HG03565 (cell line): ENCODE measurements around the gene RAP1GAP2.

Source experiments
- ATAC-seq: cut with Tn5 transposase; IDR thresholded peaks from one replicate; pipeline ENCODE4 v1.9.1; 2021; ENCODE audit warnings: mild to moderate bottlenecking, moderate library complexity; ENCODE audit not compliant: unreplicated experiment

Gene RAP1GAP2

DNA sequence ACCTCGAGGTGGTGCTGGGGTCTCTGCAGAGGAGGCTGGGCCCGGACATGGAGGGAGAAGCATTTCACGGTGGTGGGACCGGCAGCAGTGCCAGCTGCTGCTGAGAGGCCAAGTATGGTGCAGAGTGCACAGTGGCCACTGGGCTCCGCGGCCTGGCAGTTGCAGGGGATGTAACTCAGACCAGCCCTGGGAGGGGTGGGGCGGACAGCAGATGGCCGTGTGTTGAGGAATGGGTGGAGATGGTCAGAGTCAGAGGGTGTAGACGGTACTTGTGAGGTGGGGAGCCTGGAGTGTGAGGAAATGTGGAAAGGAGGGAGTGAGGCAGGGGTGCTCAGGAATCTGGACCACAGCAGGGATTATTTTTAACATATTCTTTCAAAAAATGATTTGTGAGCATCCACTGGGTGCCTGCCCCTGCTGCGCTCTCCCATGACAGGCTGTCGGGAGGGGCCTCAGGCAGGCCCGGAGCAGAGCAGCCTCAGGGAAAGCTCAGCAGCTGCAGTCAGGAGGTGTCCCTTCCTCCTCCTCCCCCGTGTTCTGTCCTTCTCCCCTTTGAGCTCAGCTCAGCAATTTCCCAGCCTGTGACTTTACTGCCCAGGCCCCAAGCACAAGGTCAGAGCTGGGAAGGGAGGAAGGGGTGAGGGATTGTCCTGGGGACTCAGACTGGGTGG, 113.1 kb downstream of the RAP1GAP2 start:
- ATAC-seq = no peak

DNA sequence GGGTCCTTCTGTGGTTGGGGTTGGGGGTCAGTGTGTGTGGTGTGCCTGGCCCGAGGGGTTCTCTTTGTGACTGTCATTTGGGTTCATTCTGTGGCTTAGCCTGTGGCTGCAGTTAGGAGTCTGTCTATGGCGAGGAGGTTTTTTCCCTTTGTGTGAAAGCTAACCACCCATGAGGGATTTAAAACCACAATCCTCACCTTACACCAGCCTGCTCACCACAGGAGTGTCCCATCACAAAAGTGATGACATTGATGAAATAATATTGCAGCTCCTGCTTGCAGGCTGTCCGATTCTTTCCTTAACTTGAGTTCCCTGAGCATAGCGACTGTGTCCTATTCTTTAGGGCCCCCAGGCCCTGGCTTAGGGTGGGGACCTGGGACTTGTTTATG, 113.6 kb downstream of the RAP1GAP2 start:
- no peak for ATAC-seq

DNA sequence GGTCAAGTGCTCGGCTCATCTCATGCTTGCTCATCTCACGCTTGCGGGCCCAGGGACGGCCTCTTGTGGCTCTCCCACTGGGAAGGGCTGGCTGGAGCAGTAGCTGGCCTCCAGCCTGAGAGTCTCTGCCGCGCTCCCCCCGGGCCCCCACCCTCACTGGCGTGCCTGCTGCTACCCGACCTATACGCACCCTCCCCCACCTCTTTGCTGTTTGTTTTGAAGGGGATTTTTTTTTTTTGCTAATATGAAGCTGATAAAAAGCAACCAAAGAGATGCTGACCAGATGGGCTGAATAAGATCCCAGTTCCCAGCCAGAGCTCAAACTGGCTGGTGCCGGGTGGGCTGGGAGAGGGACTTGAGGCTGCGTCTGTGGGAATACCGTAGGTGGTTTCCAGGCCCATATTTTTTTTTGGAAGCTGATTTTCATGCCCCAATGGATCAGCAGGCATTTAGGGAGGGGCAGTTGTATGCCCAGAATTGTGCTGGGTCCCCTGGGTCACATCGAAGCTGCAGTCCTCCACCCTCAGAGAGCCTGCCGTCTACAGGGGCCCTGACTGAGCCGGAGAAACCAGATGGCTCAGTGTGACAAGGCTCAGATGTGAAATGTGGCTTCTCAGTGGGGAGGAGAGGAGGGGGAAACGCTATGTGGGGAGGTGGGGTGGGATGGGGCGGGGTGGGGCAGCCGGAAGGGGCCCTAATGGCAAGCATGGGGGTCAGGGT, 115.0 kb downstream of the RAP1GAP2 start:
- ATAC-seq = no peak

DNA sequence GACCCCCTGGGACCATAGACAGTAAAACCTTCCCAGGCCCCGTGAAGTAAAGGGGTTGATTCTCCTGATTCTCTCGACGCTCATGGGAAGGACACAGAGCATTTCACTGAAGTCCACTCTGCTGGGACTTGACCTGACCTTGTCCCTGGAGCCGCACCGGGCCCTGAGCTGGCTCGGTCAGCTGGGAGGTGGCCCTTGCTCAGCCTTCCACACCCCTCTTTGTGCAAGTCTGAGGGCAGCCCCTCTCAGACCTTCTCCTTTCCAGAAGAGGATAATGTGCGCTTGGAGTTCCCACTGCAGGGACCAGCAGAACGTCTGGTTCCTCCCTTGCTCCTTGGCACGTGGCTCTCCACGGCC, 115.5 kb downstream of the RAP1GAP2 start:
- no peak for ATAC-seq

DNA sequence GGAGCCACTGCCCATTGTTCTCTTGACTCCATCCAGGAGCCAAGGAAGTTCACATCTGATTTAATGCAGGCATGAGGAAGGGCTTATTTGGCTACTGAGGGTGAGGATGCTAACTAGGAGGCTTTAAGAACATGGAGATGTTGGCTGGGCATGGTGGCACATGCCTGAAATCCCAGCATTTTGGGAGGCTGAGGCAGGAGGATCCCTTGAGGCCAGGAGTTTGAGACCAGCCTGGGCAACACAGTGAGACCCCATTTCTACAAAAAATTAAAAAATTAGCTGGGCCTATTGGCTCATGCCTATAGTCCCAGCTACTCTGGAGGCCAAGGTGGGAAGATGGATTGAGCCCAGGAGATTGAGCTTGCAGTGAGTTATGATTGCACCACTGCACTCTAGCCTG, 116.5 kb downstream of the RAP1GAP2 start:
- no peak for ATAC-seq

DNA sequence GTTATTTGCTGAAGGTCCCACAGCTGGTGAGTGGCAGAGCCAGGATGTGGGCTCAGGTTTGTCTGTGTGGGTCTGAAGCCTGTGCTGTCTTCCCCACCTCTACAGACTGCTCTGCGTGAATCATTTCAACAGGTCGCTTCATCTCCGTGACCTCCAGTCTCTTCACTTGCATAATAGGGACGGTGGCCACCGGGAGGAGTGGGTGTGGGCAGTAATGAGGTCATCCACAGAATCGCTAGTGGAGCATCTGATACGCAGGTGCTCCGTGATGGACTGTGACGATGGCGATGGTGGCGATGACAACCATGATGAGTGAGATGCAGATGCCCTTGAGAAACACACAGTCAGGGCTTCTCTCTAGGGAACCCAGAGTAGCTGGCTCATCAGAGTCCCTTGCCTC, 120.2 kb downstream of the RAP1GAP2 start:
- no peak for ATAC-seq

DNA sequence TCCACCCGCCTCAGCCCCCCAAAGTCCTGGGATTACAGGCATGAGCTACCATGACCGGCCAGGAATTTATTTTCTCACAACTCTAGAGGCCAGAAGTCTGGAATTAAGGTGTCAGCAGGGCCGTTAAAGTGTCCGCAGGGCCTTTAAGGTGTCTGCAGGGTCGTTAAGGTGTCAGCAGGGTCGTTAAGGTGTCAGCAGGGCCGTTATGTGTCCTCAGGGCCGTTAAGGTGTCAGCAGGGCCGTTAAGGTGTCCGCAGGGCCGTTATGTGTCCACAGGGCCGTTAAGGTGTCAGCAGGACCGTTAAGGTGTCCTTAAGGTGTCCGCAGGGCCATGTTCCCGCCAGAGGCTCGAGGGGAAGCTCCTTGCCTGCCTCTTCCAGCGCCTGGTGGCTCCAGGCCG, 125.2 kb downstream of the RAP1GAP2 start:
- ATAC-seq = no peak

DNA sequence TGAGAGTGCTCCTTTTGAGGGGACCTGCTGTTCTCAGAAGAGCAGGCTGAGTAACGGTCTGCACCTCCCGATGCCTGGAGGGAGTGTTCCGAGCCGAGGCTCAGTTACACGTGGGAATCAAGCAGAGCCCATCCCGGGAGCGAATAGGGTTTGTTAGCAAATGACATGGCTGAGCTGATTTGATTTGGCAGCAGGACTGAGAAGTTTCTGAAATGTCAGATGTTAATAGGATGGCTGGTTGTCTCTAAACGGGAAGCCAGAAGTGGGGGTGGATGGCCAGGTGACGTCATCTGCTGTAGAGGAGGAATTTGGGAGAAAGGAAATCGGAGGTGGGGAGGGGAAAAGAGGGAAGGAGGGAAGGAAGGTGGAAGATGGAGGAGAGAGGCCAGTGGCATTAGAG, 128.0 kb downstream of the RAP1GAP2 start:
- no peak for ATAC-seq

DNA sequence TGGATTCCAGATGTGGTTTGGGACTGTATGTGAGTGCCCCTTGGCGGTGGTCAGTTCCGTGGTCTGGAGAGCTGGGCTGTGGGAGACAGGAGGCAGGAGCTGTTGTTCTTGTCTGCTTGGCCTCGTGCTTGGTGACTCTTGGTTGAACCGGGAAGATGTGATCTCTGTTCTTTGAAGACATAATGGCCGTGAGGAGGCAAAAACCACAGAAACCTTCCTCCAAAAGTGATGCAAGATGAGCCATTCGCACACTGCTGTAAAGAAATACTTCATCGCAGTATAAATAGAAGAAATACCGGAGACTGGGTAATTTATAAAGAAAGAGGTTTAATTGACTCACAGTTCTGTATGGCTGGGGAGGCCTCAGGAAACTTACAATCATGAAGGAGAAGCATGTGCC, 128.8 kb downstream of the RAP1GAP2 start:
- ATAC-seq = no peak

DNA sequence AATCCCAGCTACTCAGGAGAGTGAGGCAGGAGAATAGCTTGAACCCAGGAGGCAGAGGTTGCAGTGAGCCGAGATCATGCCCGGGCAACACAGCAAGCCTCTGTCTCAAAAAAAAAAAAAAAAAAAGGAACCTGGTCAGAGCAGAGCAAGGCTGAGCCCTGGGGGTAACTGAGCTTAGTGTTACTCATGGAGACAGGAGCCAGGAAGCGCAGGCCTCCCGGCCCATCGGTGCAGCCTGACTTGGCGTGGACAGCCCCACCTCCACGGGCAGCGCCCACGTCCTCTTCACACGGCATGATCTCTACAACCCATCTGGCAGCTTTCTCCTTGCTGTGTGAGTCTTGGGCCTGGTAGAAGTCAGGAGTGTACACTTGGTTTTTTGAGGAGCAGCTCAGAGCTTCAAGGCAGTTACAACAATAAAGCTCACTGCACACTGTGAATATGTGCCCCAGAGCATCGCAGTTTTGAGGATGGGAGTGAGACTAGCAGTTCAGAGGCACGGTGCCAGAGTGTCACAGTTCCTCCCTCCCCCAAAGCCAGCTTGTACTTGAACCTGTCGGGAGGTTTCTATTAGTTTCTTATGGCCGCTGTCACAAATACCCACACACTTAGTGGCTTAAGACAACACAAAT, 129.9 kb downstream of the RAP1GAP2 start:
- no peak for ATAC-seq

DNA sequence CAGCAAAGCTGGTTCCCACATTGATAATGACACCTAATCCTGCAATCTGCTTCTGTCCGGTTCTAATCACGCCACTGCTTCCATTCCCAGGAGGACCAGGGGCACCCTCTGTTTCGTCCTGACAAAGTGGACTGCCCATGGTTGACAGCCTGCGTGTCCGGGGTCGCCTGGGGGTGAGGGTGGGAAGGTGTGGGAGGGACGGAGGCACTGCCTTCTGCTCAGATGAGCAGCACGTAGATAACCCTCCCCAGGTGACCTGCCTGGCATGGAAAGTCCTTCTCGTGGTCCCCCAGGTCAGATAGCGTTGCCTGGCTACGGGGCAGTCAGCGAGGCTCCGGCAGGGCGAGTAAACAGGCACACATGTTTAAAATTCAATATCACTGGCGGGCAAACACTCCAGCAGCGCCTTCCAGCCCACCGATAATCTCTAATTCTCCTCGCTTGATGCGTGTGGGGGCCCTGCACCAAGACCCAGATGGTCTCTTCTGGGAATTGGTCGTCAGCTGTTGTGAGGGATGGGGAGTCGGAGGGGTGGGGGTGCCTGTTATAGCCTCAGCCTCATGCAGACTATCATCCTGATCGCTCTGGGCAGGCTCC, 132.2 kb downstream of the RAP1GAP2 start:
- ATAC-seq = no peak

DNA sequence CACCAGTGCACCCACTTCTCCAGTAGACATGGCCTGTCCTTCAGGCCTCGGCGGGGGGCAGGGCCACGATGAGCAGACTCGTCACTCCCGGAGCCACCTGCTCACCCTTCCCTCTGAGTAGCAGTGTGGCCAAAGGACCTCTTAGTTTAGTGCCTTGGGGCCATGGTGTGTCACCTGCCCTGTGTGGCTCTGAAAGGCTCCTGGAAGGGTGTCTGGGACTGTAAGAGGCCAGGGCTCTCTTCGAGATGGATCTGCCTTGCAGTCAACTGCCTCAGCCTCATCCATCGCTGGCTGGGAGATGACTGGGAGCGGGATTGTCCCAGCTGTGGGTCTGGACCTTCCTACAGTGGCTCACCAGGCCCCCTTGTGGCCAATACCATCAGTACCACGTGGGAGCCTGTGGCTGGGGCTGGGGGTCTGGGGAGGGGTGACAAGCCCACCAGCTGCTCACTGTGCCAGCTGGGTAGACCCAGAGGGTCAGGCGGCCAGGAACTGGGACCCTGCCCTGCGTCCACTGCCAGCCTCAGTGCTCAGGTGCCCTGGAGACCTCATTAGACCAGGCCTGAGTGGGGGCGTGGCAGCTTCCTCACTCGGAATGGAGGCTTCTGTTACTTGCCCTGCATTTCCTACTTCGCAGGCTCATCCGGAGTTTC, 133.8 kb downstream of the RAP1GAP2 start:
- no peak for ATAC-seq

DNA sequence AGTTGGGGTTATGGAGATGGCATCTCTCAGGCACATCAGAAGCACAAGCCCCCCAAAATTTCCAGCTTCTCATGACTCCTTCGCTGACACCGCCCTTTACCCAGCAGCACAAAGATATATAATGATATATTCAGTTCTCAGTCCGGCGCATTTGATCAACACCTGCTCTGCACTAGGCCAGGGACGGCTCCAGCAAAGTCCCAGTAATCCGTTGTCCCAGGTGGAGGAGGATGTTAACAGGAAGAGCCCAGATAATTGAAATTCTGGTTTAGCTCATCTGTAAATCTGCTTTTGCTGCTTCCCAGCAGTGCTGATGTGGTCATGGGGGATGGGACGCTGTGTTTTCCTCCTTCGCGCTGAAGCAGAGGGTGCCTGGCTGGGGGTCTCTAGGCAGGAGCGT, 135.6 kb downstream of the RAP1GAP2 start:
- no peak for ATAC-seq

DNA sequence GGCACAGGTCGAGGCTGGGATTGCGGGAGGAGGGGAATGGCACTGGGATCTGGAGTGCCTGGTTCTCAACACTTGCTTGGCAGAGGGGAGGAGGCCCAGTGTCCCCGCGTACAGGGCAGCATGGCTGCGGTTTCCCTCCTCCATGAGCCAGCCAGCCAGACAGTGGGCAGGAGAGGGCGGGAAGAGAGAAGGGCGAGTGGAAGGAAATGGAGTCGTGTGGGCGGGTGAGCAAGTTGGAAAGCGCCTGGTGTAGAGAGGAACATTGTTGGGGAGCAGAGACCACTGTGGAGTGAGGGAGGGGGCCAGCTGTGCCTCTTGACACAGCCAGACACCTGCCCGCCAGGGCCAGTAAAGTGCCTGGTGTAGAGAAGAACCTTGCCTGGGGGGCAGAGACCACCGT, 136.7 kb downstream of the RAP1GAP2 start:
- ATAC-seq = no peak

DNA sequence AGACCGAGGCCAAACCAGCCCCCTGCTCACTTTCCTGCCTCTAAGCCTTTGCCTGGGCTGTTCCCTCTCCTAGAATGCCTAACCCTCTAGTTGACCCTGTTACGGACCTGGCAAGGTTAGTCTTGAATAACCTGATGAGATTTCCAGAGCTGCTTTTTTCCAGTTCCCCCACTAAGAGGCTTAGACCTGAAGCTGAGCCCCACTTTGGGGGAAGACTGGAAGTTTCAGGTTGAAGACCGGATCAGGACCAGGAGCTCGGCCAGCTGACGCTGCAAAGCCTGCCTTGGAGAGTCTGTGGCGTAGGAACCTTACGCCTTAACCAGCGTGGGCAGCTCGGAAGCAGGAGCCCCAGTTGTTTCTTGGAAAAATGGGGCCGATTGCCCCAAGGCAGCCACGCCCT, 137.4 kb downstream of the RAP1GAP2 start:
- ATAC-seq = no peak

DNA sequence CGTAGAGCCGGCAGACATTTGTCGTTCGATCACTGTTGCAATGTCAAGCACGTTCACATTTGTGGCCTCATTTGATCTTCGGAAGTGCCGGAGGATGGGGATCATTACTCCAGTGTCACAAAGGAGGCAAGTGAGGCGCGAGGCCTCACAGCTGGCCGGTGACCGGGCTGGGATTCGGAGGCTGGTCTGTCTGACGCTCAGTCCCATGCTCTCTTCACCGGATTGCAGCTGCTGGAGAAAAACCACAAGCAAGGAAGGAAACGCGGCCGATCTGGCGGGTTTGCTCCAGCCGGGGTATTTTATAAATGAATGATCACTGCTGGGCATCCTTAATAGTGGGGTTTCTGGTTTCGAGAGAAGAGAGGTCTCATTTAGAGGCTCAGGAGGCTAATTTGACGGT, 139.4 kb downstream of the RAP1GAP2 start:
- no peak for ATAC-seq

DNA sequence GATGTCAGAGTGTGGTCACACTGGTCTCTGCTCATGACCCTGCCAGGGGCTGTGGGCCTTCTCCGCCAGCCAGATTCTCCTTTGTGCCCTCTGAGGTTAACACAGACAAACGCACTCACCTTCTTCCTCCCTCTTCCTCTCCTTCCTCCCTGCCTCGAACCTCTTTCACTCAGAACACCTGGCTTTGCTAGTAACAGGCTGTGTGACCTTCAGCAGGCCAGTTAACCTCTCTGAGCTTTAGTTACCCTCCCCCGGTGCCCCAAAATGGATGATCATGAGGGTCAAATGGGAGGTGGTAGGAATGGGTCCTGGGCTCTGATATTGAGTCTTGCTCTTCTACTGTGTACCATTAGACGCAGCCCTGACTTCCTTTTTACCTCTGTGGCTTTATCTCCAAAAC, 140.1 kb downstream of the RAP1GAP2 start:
- ATAC-seq = no peak

DNA sequence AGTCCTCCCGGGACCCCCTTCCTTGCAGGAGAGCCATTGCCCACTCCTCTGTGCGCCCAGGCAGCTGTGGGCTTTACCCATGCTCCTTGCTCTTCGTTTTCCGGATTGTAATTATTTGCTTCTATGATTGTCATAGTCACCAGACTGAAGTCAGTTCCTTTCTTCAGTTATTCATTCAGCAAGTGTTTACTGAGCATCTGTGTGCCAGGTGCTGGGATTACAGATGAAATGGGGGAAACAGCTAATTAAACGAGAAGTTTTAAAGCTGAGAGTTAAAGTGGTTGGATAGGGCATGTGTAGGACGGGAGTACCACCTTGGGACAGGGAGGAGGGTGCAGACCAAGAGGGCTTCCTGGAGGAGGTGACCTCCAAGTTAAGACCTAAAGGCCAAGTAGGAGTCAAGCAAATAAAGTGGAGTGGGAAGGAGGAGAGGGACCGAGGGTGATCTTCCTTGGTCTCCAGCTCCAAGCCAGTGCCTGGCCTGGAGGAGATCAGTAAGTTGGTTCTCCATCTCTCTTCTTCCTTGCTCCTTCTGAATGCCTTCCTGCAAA, 140.6 kb downstream of the RAP1GAP2 start:
- no peak for ATAC-seq

DNA sequence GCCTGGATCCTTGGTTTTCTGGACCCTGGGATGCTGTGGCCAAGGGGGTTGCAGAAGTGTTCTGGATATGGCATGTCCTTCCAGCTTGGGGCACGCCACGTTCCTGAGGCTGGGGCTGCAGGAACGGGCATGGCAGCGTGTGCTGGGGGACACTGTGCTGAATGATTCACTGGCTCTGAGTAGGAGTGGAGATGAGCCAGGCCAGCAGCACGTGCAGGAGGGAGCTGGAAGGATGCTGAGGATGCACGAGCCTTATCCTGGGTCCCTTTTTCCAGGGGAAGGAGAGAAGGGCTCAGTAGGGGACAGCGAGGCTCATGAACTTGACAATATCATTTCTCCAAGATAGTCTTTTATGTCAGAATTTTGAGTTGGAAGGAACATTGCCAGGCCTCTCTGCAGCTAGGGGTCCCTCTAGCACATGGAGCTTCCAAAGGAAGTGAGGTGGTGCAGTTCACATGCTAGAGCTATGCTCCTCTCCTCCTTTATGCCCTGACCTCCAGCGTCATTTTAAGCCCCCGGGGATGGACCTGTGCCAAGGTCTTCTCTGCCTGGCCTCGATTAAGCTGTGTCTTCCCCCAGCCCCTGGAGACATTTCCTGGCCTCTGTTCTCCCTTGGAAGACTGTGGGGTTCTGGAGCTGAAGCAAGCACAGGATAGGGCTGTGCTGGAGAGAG, 141.2 kb downstream of the RAP1GAP2 start:
- ATAC-seq = no peak

DNA sequence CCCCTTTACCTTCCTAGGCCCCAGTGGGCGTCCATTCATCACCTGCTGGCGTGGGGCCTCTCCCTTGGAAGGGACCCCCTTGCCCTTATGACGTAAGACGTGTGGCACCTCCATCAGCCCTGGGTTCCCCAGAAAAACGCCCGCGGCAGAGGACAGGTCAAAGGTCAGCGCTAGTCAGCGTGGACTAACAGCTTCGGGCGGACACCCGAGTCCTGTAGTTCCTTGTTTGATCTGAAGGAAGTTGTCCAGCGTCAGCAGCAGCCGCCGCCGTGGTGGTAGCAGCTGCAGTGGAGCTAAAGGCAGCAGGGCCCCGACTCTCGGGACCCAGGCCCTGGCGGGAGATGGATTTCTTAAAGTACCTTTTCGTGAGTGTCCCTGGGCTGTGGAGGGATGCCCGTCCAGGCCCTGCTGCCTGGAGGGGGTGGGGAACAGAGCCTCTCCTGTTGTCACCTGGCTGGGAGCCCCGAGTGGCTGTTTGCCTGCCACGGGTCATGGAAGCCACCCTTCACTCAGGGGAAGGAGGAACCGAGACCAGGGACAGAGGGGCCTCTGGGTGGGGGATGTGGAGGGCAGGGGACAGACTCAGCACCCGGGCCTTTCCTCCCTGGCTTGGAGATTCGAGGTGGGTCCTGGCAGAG, 143.6 kb downstream of the RAP1GAP2 start:
- ATAC-seq = no peak
